ENCODE measurements around the gene ASPSCR1.
"Not testable (repeated sequence)": the region's sequence is repeated elsewhere in the genome, so short reads cannot be mapped to it uniquely, and the experiment has no call there.

ASPSCR1 gene

GRCh38 chr17:82025401-82026107, 48.1 kb downstream of the ASPSCR1 start:
- no peak for DNase-seq

DNA sequence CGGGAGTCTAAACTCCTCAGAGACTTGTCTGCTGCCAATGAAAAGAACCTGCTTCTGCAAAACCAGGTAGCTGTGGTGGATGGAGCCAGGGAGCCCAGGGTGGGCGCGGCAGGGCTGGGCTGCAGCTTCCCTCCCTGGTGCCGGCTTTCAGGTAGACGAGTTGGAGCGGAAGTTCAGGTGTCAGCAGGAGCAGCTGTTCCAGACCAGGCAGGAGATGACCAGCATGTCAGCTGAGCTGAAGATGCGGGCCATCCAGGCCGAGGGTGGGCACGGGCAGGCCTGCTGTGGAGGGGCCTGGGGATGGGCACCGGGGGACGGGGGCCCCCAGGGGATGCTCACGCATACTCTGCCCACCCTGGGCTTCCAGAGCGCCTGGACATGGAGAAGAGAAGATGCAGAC, 50.8 kb downstream of the ASPSCR1 start:
- DNase-seq, result no peak

DNA sequence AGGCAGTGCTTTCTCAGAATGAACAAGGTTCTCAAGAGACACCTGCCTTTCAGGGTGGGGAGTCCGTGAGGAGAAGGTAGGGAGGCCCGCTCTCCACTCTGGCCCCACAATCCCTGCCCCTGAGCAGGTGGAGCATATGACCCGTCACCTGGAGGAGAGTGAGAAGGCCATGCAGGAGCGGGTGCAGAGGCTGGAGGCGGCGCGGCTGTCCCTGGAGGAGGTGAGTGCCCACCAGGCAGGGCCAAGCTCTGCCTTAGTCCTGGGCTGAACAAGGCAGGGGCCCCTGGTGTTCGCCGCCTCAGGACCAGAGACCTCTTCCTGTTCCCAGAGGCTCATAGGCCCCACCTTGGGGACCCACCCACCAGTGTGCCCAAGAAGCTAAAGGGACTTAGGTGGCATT, 51.5 kb downstream of the ASPSCR1 start:
- DNase-seq, result no peak

GRCh38 chr17:82029391-82029790, 52.0 kb downstream of the ASPSCR1 start:
- DNase-seq, result no peak

GRCh38 chr17:82029990-82030469, 52.6 kb downstream of the ASPSCR1 start:
- DNase-seq, result peak in 1 of 2 experiments; percentile 55

GRCh38 chr17:82030470-82031302, 53.3 kb downstream of the ASPSCR1 start:
- DNase-seq, result peak; percentile 87 to 88

DNA sequence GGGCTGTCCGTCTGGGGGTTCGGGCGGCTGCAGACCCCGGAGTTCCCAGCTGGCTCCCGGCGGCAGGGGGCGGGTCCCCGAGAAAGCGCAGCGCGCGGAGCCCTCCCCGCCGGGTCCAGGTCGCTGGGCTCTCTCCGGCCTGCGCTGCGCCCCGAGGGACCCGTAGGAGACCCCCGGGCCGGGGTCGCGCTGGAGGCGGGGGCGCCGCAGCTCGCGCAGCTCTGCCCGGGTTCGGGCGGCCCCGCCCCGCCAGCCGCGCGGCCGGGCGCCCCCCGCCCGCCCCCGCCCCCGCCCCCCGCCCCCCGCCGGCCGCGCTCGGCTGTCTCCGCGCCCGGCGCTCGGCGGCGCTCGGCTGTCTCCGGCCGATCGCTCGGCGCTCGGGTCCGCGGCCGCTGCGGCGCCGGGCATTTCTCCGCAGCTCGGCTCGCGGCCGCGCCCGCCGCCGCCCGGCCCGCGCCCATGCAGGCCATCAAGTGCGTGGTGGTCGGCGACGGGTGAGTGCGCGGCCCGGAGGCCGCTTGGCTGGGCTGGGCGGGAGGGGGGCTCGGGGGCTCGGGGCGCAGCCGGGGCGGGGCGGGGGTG, 54.0 kb downstream of the ASPSCR1 start, which contains the start of gene RAC3:
Gene RAC3 (plus strand): TSS at position 376 of the 582 bp plus-strand sequence. CDS start 84 bp downstream, at position 460.
- peak; percentile 35 to 39 for DNase-seq

DNA sequence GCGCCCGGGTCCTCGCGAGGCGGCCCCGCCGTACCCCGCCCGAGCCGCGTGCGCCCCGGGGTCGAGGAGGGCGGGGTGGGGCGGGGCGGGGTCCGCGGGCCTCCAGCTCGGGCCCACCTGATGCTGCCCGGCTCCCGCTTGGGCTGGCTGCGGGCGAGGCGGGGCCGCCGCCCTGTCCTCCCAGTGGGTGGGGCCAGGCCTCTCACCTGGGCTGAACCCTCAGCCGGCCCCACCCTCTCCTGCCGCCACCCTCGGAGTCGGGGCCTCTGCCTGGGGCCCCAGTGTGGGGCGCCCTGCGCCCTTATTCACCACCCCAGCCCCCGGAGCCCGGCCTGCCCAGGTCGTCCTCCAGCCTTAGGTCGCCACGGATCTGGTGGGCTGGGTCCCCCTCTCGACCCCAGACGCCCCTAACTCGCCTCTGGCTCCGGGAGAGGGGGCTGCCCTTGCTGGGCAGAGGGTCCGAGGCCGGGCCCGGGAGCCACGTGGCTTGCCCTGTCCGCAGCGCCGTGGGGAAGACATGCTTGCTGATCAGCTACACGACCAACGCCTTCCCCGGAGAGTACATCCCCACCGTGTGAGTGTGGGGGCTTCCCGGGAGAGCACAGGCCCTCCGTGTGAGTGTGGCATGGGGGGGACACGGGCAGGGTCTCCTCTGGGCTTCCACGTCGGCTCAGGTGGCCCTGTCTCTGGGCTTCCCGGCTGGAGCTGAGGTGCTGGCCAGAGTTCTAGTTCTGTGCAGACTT, 54.6 kb downstream of the ASPSCR1 start:
- DNase-seq, result no peak

- no peak for DNase-seq
Observed at GRCh38 chr17:82033359-82034085, 56.1 kb downstream of the ASPSCR1 start.

DNA sequence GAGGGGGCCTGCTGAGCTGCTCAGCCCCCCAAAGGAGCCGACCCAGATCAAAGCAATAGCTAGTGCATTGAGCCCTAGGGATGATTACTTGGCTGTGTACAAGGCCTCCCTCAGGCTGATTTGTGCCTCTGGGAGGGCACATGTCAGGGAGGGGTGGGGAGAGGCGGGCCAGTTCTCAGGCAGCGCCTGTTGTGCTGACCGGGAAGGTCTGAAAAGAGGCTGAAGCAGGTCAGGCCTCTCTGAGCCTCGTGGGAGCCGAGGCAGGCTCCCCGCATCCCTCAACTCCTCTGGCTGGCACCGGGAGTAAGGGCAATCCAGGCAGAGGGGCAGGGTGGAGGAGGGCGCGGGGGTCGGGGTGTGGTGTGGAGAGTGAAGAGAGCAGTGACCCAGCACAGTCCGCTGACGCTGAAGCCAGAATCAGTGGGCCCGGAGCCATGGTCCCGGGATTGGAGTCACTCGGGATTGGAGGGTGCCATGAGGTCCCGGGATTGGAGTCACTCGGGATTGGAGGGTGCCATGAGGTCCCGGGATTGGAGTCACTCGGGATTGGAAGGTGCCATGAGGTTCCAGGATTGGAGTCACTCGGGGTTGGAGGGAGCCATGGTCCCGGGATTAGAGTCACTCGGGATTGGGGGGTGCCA, 57.1 kb downstream of the ASPSCR1 start:
- DNase-seq, result no peak

GRCh38 chr17:82035488-82035887, 58.1 kb downstream of the ASPSCR1 start:
- DNase-seq, result no peak

- DNase-seq, result no peak
Observed at GRCh38 chr17:82035956-82036633, 58.7 kb downstream of the ASPSCR1 start.

GRCh38 chr17:82036634-82037091, 59.2 kb downstream of the ASPSCR1 start:
- no peak for DNase-seq

DNA sequence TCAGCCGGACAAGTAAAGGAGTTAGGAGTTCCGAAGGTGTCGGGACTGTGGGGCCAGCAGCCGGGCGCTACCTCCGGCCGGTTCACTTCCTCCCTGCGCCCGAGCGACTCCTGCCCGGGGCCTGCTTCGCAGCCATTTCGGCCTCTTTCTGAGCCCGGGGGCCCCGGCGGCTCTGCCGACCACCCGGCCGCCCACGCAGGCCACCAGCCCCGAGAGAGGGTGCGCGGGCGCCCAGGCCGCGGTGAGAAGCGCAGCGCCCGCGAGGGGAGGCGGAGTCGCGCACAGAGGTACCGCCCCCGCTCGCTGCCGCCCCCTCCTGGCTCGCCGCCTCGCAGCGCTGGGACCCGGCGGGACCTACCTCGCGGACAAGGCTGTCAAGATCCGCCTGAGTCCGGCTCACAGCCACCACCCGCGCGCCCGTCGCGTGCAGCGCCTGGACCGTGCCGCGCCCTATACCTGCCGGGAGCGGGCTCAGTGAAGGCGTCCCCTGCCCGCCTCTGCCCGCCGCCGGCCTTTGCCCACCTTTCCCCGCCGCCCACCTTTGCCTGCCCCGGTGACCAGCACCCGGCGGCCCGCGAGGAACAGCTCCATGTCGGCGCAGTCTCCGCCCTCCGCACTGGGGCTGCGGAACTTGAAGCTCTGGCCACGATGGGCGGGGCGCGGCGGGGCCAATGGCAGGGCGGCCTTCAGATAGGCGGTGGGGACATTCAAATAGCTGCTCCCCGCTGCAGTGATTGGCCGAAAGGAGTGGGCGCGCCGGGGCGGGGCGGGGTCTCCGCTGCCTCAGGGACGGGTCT, 59.9 kb downstream of the ASPSCR1 start, which contains the start of gene DCXR:
Gene DCXR (minus strand): TSS at position 606 of the 797 bp plus-strand sequence. CDS start 15 bp downstream, at position 591.
- DNase-seq, result peak; percentile 98 to 99

DNA sequence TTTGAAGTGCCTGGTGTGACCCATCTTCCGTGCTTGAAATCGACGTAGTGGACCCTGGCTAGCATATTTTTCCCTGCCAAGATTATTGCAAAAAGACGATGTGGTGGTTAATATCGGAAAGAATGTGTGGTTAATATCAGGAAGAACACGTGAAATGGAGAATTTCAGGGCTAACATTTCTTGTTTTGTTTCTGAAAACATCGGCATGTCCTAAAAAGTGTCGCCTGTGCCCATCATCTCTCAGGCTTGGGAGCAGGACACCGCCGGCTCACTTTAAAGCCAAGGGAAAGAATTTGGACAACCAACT, 60.4 kb downstream of the ASPSCR1 start:
- DNase-seq, result no peak

DNA sequence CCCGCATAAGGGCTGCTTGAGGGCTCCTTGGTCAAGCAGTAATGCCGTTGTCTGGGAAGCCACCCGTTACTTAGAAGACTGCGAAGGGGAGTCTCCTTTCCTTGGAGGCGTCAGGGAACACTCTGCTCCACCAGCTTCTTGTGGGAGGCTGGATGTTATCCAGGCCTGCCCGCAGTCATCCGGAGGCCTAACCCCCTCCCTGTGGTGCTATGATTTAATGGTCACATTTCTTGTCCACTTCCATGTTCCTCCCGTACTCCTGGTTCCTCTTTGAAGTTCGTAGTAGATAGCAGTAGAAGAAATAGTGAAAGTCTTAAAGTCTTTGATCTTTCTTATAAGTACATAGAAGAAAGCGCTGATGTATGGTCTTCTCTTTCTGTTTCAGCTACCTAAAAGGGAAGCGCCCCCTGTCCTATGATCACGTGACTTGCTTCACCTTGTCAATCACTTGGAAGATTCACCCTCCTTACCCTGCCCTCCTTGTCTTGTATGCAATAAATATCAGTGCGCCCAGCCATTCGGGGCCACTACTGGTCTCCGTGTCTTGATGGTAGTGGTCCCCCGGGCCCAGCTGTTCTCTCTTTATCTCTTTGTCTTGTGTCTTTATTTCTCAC, 61.5 kb downstream of the ASPSCR1 start:
- not testable (repeated sequence) for DNase-seq

DNA sequence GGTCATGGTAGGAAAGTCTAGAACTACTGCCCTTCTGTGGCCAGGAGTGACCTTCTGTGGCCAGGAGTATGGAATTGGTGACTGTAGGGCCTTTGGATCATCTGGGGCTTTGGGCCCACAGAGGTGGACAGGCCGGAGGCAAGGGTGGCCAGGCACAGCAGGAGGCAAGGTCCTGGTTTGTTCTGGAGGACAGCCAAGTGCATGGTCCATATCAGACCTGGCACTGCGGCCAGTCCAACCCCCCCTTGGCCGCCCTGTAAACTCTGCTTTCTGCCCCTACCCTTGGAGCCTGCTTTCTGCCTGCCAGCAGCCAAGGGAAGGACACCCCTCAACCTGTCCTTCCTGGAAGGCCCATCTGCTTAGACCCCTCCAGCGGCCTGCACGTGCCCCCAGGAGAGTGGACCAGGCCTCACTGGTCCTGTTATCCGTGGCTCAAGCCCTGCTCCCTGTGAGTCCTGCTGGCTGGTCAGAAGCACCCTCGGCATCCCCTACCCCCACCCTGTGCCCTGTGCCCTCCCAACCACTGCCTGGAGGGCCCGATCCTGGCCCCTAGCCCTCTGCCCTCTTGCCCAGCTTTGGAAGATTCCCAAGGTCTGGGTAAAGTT, 62.4 kb downstream of the ASPSCR1 start:
- DNase-seq, result no peak

- DNase-seq, result no peak
Observed at GRCh38 chr17:82041144-82041814, 63.9 kb downstream of the ASPSCR1 start.

- DNase-seq, result no peak
Observed at GRCh38 chr17:82042649-82043048, 65.2 kb downstream of the ASPSCR1 start.
